HFFc6 (cell line): Measurements from ENCODE around the gene MCTP2. TPM values are rescaled to one million over a fixed set of nuclear protein-coding genes. Genes with fewer than 3 reads are reported as not detected.

ENCODE experiments used
- DNase-seq: peaks from one replicate; pipeline ENCODE4 v3.0.0-alpha.2; 2018
- H3K27ac Mint-ChIP-seq: 2 replicates; pipeline ENCODE4 v1.8.0; 2020; ENCODE audit warnings: mild to moderate bottlenecking, mixed read lengths
- H3K27me3 Mint-ChIP-seq: 2 replicates; pipeline ENCODE4 v1.8.0; 2021; ENCODE audit warnings: mild to moderate bottlenecking, moderate library complexity, mixed read lengths; ENCODE audit not compliant: insufficient read depth
- H3K36me3 Mint-ChIP-seq: 2 replicates; pipeline ENCODE4 v1.8.0; 2021; ENCODE audit warnings: low read depth, mixed read lengths
- H3K4me1 Mint-ChIP-seq: 2 replicates; pipeline ENCODE4 v1.8.0; 2020; ENCODE audit warnings: low read depth, mixed read lengths
- H3K4me3 Mint-ChIP-seq: 2 replicates; pipeline ENCODE4 v1.8.0; 2020; ENCODE audit warnings: mild to moderate bottlenecking, moderate library complexity, mixed read lengths
- H3K9me3 Mint-ChIP-seq: 2 replicates; pipeline ENCODE4 v1.8.0; 2020; ENCODE audit warnings: mild to moderate bottlenecking, mixed read lengths
- CTCF ChIP-seq: fragments of 200-600 bp; sonication (generic); IDR thresholded peaks from 2 replicates; pipeline ENCODE4 v1.5.0; 2021; ENCODE audit warnings: antibody characterized with exemption, mild to moderate bottlenecking
- total RNA-seq, 6 experiments: library from RNA; stranded (reverse); fragmentation: NEBNext Ultra II Directional; extraction: Animal tissue kit (Norgen Biotek cat#: 25700); gene quantifications; 2 replicates in 1 of 6; 3 replicates in 5 of 6; pipeline ENCODE4 v1.2.3, GENCODE V29; 2021

MCTP2 gene
- total RNA-seq, 6 experiments from 2014 or later, result 0.63 to 4.4 (median 1.0) TPM

GRCh38 chr15:94503293-94503692 lies 271.9 kb downstream of the MCTP2 start:
- no peak for DNase-seq
- Mint-ChIP-seq H3K4me3 (no peak overlapping the region), H3K4me1 (no peaks in the 10 kb centered on the region), H3K9me3 (peaks cover 45% of the 10 kb centered on the region), H3K27ac (no peak overlapping the region), H3K27me3 (no peaks in the 10 kb centered on the region), H3K36me3 (peaks cover 10% of the 10 kb centered on the region)
- TF ChIP-seq CTCF, result no peak

DNA sequence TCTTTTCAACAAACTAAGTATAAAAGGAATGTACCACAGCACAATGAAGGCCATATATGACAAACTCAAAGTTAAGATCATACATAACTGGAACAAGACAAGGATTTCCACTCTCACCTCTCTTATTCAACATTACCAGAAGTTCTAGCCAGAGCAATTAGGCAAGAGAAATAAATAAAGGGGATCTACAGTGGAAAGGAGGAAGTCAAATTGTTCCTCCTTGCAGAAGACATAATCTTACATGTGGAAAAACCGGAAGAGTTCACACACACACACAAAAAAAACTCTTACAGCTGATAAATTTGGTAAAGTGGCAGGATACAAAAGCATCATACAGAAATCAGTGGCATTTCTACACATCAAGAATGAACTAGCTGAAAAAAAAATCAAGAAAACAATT lies 277.9 kb downstream of the MCTP2 start:
- Mint-ChIP-seq H3K4me1 (no peaks in the 10 kb centered on the region), H3K27me3 (no peaks in the 10 kb centered on the region), H3K36me3 (peaks cover 16% of the 10 kb centered on the region), H3K4me3 (no peak overlapping the region), H3K27ac (no peak overlapping the region), H3K9me3 (peaks cover 58% of the 10 kb centered on the region)
- TF ChIP-seq CTCF, result no peak
- DNase-seq, result no peak

GRCh38 chr15:94522125-94522524 lies 290.8 kb downstream of the MCTP2 start:
- no peak overlapping the region for H3K27ac Mint-ChIP-seq
- H3K27me3 Mint-ChIP-seq, result no peaks in the 10 kb centered on the region
- peaks cover 53% of the 10 kb centered on the region for H3K9me3 Mint-ChIP-seq
- peaks cover 6% of the 10 kb centered on the region; the same call in 1 of the 2 replicates for H3K36me3 Mint-ChIP-seq
- no peaks in the 10 kb centered on the region for H3K4me1 Mint-ChIP-seq
- H3K4me3 Mint-ChIP-seq, result no peak overlapping the region
- no peak for DNase-seq
- TF ChIP-seq CTCF, result no peak

GRCh38 chr15:94523873-94524272 lies 292.5 kb downstream of the MCTP2 start:
- no peaks in the 10 kb centered on the region for H3K4me1 Mint-ChIP-seq
- no peak for DNase-seq
- peaks cover 6% of the 10 kb centered on the region; the same call in 1 of the 2 replicates for H3K36me3 Mint-ChIP-seq
- H3K27ac Mint-ChIP-seq, result no peak overlapping the region
- H3K4me3 Mint-ChIP-seq, result no peak overlapping the region
- peaks cover 58% of the 10 kb centered on the region for H3K9me3 Mint-ChIP-seq
- no peak for TF ChIP-seq CTCF
- no peaks in the 10 kb centered on the region for H3K27me3 Mint-ChIP-seq

DNA sequence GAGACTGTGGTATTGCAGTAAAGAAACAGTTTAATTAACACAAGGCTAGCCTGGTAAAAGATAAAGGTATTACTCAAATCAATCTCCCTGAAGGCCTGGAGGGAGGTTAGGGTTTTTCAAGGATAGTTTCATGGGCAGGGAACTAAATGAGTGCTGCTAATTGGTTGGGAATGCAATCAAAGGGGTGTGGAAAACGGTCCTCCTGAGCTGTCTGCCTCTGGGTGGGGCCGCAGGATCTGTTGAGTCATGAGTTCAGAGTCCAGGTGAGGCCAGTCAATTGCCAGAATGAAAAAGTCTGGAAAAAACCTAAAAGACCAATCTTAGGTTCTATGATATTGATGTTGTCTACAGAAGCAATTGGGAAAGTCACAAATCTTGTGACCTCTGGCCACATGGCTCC lies 293.2 kb downstream of the MCTP2 start:
- Mint-ChIP-seq H3K27me3 (no peaks in the 10 kb centered on the region), H3K4me1 (no peaks in the 10 kb centered on the region), H3K9me3 (peaks cover 57% of the 10 kb centered on the region), H3K4me3 (no peak overlapping the region), H3K27ac (no peak overlapping the region), H3K36me3 (peaks cover under 1% of the 10 kb centered on the region; the same call in 1 of the 2 replicates)
- no peak for DNase-seq
- no peak for TF ChIP-seq CTCF
